GM12878 (cell line): ENCODE measurements around the gene DYNC1I2. TPM values are rescaled to one million over a fixed set of nuclear protein-coding genes. Genes with fewer than 3 reads are reported as not detected.

Source experiments
- ATAC-seq: fragments of 200-7000 bp; cut with Tn5 transposase; 3 replicates; pipeline ENCODE4 v1.9.1; 2020; ENCODE audit warnings: mild to moderate bottlenecking, moderate library complexity
- BruUV-seq: library from RNA; stranded (reverse); fragments of 400-500 nt; replicated peaks from 2 replicates; lab custom pipeline; 2021; lab: Mats Ljungman, UMichigan
- CTCF ChIA-PET: fragments of 300-600 bp; sonication (Branson Sonifier 250); formaldehyde crosslinking; extraction: SDS; loops from one replicate; lab custom pipeline; 2021; ENCODE audit warnings: inconsistent platforms; lab: Yijun Ruan, JAX
- POLR2A ChIA-PET: fragments of 350-600 bp; formaldehyde crosslinking; extraction: SDS; loops from one replicate; lab custom pipeline; 2021; ENCODE audit warnings: inconsistent platforms; lab: Charles Lee
- RAD21 ChIA-PET: fragments of 300-600 bp; sonication (Branson Sonifier 250); formaldehyde crosslinking; loops from one replicate; lab custom pipeline; 2023; ENCODE audit warnings: antibody characterized with exemption; ENCODE audit not compliant: unreplicated experiment; lab: Charles Lee
- SMC1A ChIA-PET: fragments of 300-600 bp; sonication (Branson Sonifier 250); formaldehyde crosslinking; loops from one replicate; lab custom pipeline; 2023; ENCODE audit not compliant: unreplicated experiment, uncharacterized antibody; lab: Charles Lee
- DNase-seq: peaks from one replicate; pipeline ENCODE4 v3.0.0-alpha.2; 2011; ENCODE audit warnings: low read depth, low spot score
- FAIRE-seq: peaks from 3 replicates; lab custom pipeline; 2011; peaks lifted over from hg19 to GRCh38; lab: Jason Lieb, UNC
- H2AFZ ChIP-seq: 2 replicates; pipeline ENCODE4 v1.6.0; 2011; ENCODE audit warnings: low read depth, low read length, control low read depth; ENCODE audit not compliant: control insufficient read depth
- H3K27ac ChIP-seq: 2 replicates; pipeline ENCODE4 v1.5.1; 2011; ENCODE audit warnings: control low read depth; ENCODE audit not compliant: control insufficient read depth, insufficient read depth
- H3K27me3 ChIP-seq, 2 experiments: replicated peaks in 1 of 2; 2 replicates each; pipeline versions ENCODE4 v1.6.0 to v1.6.1; 2011; ENCODE audit warnings: low read length in 1 of 2; ENCODE audit not compliant: control insufficient read depth in 2 of 2, insufficient read depth in 2 of 2
- H3K36me3 ChIP-seq, 2 experiments: 2 replicates each; pipeline ENCODE4 v1.5.1; 2011; ENCODE audit warnings: low read length in 1 of 2; ENCODE audit not compliant: control insufficient read depth in 2 of 2, insufficient read depth in 2 of 2
- H3K4me1 ChIP-seq: 2 replicates; pipeline ENCODE4 v1.6.1; 2011; ENCODE audit warnings: mild to moderate bottlenecking, low read length, moderate library complexity, mixed read lengths; ENCODE audit not compliant: control insufficient read depth, insufficient read depth
- H3K4me2 ChIP-seq: 2 replicates; pipeline ENCODE4 v1.6.0; 2011; ENCODE audit warnings: control low read depth; ENCODE audit not compliant: control insufficient read depth, insufficient read depth
- H3K4me3 ChIP-seq: fragments of 200-600 bp; sonication (generic); 2 replicates; pipeline ENCODE4 v1.5.1; 2016
- H3K79me2 ChIP-seq: 2 replicates; pipeline ENCODE4 v1.6.0; 2011; ENCODE audit warnings: low read length; ENCODE audit not compliant: control insufficient read depth, insufficient read depth
- H3K9ac ChIP-seq: 2 replicates; pipeline ENCODE4 v1.8.0; 2011; ENCODE audit warnings: low read length, control low read depth, mixed read lengths; ENCODE audit not compliant: control insufficient read depth, insufficient read depth
- H3K9me3 ChIP-seq: replicated peaks from 3 replicates; pipeline ENCODE4 v1.5.1; 2011; ENCODE audit warnings: mild to moderate bottlenecking, low read length; ENCODE audit not compliant: control insufficient read depth, insufficient read depth
- H4K20me1 ChIP-seq: 2 replicates; pipeline ENCODE4 v1.6.0; 2011; ENCODE audit not compliant: control insufficient read depth, insufficient read depth
- BCL11A ChIP-seq: IDR thresholded peaks from 2 replicates; pipeline ENCODE4 v1.6.1; 2011; ENCODE audit warnings: low read depth, low read length
- BCLAF1 ChIP-seq: fragments of 450-650 bp; IDR thresholded peaks from 2 replicates; pipeline ENCODE4 v1.6.1; 2017; ENCODE audit warnings: antibody characterized with exemption, mild to moderate bottlenecking, moderate library complexity
- BRCA1 ChIP-seq: IDR thresholded peaks from 2 replicates; pipeline ENCODE4 v1.6.1; 2011; ENCODE audit warnings: low read depth, low read length, improper control_type of control experiment
- CHD4 ChIP-seq: fragments of 200-600 bp; sonication (generic); IDR thresholded peaks from 2 replicates; pipeline ENCODE4 v1.6.1; 2016; ENCODE audit warnings: mild to moderate bottlenecking
- EED ChIP-seq: sonication (generic); IDR thresholded peaks from 2 replicates; pipeline ENCODE4 v1.6.1; 2016; ENCODE audit warnings: antibody characterized with exemption, low read depth
- HCFC1 ChIP-seq: fragments of 150-350 bp; IDR thresholded peaks from 2 replicates; pipeline ENCODE4 v1.6.1; 2014; ENCODE audit warnings: low read length
- HDAC6 ChIP-seq: fragments of 200-600 bp; sonication (generic); IDR thresholded peaks from one replicate; pipeline ENCODE4 v1.8.0; 2017; ENCODE audit warnings: antibody characterized with exemption; ENCODE audit not compliant: unreplicated experiment
- HSF1 ChIP-seq: fragments of 150-350 bp; IDR thresholded peaks from 2 replicates; pipeline ENCODE4 v1.6.1; 2014; ENCODE audit warnings: mild to moderate bottlenecking, low read depth, low read length
- MYB ChIP-seq: fragments of 150-350 bp; IDR thresholded peaks from 2 replicates; pipeline ENCODE4 v1.6.1; 2014; ENCODE audit warnings: mild to moderate bottlenecking, low read depth, low read length, borderline replicate concordance
- RELA ChIP-seq: fragments of 450-650 bp; IDR thresholded peaks from 2 replicates; pipeline ENCODE4 v1.8.0; 2014; ENCODE audit warnings: borderline replicate concordance; ENCODE audit not compliant: partially characterized antibody
- RUNX3 ChIP-seq: IDR thresholded peaks from 2 replicates; pipeline ENCODE4 v1.6.1; 2012; ENCODE audit warnings: low read length, inconsistent platforms
- SREBF1 ChIP-seq: IDR thresholded peaks from 2 replicates; pipeline ENCODE4 v1.6.1; 2012; ENCODE audit warnings: mild to moderate bottlenecking, low read length
- SRF ChIP-seq, 2 experiments: IDR thresholded peaks; 2 replicates each; pipeline ENCODE4 v1.6.1; 2011; ENCODE audit warnings: low read depth in 2 of 2, low read length in 2 of 2, mild to moderate bottlenecking in 1 of 2, moderate library complexity in 1 of 2
- YBX1 ChIP-seq: fragments of 450-650 bp; IDR thresholded peaks from 2 replicates; pipeline ENCODE4 v1.6.1; 2016; ENCODE audit warnings: antibody characterized with exemption
- ZBTB4 ChIP-seq: fragments of 450-650 bp; formaldehyde crosslinking; IDR thresholded peaks from 2 replicates; pipeline ENCODE4 v1.4.0; 2022; ENCODE audit warnings: mild to moderate bottlenecking, moderate library complexity
- WGBS: methylation state at CpG from one replicate; pipeline ENCODE4 v1.1.6; 2016; ENCODE audit warnings: low lambda C conversion rate; ENCODE audit not compliant: insufficient replicate concordance, insufficient coverage; ENCODE audit errors: missing lambda C conversion rate; 5-methylcytosine and 5-hydroxymethylcytosine counted together
- in situ Hi-C: fragments of 300-500 bp; cut with MboI; formaldehyde crosslinking; loops from 9 replicates; pipeline ENCODE4 v1.14.3; 2018; ENCODE audit warnings: mixed read lengths
- intact Hi-C: fragments of 100-400 bp; cut with micrococcal nuclease; formaldehyde crosslinking; loops from one replicate; pipeline ENCODE4 v1.14.2; 2022; ENCODE audit not compliant: unreplicated experiment
- polyA plus RNA-seq, 11 experiments: library from polyadenylated mRNA; depleted of rRNA in 4 of 11; unstranded in 6 of 11; stranded (reverse) in 5 of 11; fragments of >200 nt; fragmentation: Nextera tagmentation in 4 of 11; fragmentation: Illumina TruSeq in 1 of 11; extraction: Ambion mirVana in 4 of 11; extraction: Trizol in 1 of 11; gene quantifications; 1 replicate in 1 of 11; 2 replicates in 10 of 11; pipeline versions ENCODE4 v1.2.1 to v1.2.3, GENCODE V29; 2011 to 2016; ENCODE audit warnings: inconsistent platforms in 2 of 11, missing spikeins in 2 of 11, low read depth in 1 of 11
- total RNA-seq, 4 experiments: library from RNA; depleted of rRNA in 3 of 4; stranded (reverse); fragments of >200 nt in 3 of 4; fragmentation: Illumina TruSeq in 1 of 4; extraction: Trizol in 1 of 4; gene quantifications; 2 replicates each; pipeline versions ENCODE4 v1.2.1 to v1.2.3, GENCODE V29; 2013 to 2021

Gene DYNC1I2
- total and polyA plus RNA-seq, 10 of the 15 experiments (the other 5 are each of a cell fraction or from before 2014, with no cell fraction given) = 39.9 to 113 (median 53.5) TPM

GRCh38 chr2:171791361-171791760 lies 104.1 kb downstream of the DYNC1I2 start:
- no TSS peak for BruUV-seq
- FAIRE-seq = no peak
- Histone ChIP-seq H3K9ac (no peak overlapping the region), H3K9me3 (no peaks in the 10 kb centered on the region), H3K79me2 (no peaks in the 10 kb centered on the region), H3K4me2 (no peak overlapping the region), H3K36me3 (peaks cover 9 to 22% of the 10 kb centered on the region in 2 experiments), H3K27ac (no peak overlapping the region), H3K4me1 (no peaks in the 10 kb centered on the region)
- SMC1A ChIA-PET = interaction anchor here (0.9 to 1.2 kb wide), 2 partner anchors 87 to 313 kb away, joined by 3 to 4 read pairs; no protein-coding TSS in a partner anchor
- RAD21 ChIA-PET = no interaction called here
- no peak for ATAC-seq
- CTCF ChIA-PET = interaction anchor here (0.7 to 1.9 kb wide), 4 partner anchors 11 to 336 kb away, joined by 3 to 7 read pairs (median 4); no protein-coding TSS in a partner anchor
- intact Hi-C loops = no loop called here
- no peak for TF ChIP-seq ZBTB4
- TF ChIP-seq RELA = no peak
- no peak for TF ChIP-seq HCFC1
- TF ChIP-seq BCLAF1 = no peak
- no peak for TF ChIP-seq CHD4
- no peak for TF ChIP-seq SRF (IDR thresholded peaks at IDR 0.05; ENCODE audit: low read depth in 2 of 2, low read length in 2 of 2)
- no peak for TF ChIP-seq HSF1
- TF ChIP-seq SREBF1 = no peak
- TF ChIP-seq RUNX3 = no peak
- TF ChIP-seq BRCA1 = no peak
- TF ChIP-seq BCL11A = no peak
- TF ChIP-seq HDAC6 = no peak
- TF ChIP-seq EED = no peak
- no peak for TF ChIP-seq MYB
- no peak for TF ChIP-seq YBX1
- TF ChIP-seq, all 136 proteins: peak for 0
- POLR2A ChIA-PET = no interaction called here
- no peaks in the 10 kb centered on the region; a peak in 1 of 4 replicates for H3K27me3 ChIP-seq
- DNase-seq = no peak
- H2AFZ ChIP-seq = no peak overlapping the region
- no peak overlapping the region for H3K4me3 ChIP-seq
- 88% methylated on average over 4 of the region's 4 CpGs for WGBS
- no peaks in the 10 kb centered on the region for H4K20me1 ChIP-seq
- in situ Hi-C loops = no loop called here
